Ramos (cell line): ENCODE results near the gene KCTD12.

Experiments
- in situ Hi-C: fragments of 300-500 bp; cut with MboI; formaldehyde crosslinking; loops from one replicate; pipeline ENCODE4 v1.14.3; 2022; ENCODE audit warnings: low sequenced_read_pairs; ENCODE audit not compliant: unreplicated experiment

The KCTD12 gene

DNA sequence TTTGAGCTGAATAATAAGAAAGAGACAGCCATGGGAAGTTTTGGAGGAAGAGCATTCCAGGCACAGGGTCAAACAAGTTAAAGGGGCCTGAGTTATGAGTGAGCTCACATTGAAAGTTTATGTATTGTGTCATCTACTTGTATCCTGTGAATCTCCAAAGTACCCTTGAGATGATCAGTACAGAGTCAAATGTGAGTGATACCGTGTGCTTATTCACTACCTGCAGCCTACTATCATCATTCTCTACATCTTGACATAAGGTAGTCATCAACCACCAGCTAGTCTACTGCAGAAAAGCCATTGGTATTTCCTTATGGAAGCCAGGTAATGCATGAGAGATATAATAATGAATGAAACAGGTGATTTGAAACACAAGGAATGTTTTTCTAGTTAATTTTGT, 3.0 kb upstream of the KCTD12 start:
- in situ Hi-C loops: no loop called here

DNA sequence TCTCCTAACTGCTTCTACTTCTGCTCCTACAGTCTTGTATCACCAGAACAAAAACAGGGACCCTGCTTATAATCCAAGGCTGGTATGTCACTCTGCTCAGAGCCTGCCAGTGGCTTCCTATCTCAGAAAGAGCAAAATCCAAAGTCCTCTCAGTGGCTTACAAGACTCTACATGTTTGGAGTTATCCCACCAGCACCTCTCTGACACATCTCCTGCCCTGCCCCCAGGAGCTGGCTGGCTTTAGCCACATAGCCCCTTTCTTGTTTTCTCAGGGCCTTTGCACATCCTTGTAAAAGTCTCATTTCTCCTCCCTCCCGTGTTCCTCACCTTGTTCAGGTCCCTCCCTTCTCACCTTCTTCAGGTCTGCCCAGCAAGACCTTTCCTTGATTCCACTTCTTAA, 2.2 kb upstream of the KCTD12 start:
- in situ Hi-C loops: no loop called here

DNA sequence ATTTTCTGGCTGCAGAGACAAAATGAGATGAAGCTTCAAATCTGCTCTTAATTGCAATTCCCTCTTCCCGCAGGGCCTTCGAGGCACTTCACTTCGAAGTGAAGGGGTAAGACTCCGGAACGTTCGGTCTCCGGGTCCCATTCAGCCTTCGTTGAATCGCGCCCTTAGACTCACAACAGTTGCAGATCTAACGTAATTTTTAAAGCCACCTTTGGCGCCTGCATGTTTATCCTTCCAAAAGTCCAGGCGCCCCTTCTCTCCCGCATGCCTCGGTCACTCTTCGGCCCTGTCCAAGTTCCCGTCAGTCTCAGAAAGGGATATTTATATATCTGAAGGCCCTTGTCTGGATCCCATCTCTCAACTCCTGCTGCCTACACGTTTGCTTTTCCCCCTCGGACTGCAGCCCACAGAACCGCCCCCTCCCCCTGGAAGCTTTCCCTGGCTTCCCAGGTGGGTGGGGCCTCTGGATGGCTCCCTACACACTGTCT, 915 bp upstream of the KCTD12 start:
- in situ Hi-C loops: no loop called here

DNA sequence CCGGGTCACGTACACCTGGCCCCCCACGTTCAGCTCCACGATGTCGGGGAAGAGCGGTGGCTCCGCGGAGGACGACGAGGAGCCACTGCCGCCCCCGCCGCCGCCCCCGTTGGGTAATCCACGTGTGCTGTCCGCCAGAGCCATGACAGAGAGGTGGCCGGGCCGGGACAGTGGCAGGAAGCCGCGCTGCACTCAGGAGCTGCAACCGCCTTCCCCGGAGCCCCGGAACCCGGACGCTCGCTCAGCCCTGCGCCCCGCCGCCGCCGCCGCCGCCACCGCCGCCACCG, 257 bp downstream of the KCTD12 start:
- in situ Hi-C loops: no loop called here

DNA sequence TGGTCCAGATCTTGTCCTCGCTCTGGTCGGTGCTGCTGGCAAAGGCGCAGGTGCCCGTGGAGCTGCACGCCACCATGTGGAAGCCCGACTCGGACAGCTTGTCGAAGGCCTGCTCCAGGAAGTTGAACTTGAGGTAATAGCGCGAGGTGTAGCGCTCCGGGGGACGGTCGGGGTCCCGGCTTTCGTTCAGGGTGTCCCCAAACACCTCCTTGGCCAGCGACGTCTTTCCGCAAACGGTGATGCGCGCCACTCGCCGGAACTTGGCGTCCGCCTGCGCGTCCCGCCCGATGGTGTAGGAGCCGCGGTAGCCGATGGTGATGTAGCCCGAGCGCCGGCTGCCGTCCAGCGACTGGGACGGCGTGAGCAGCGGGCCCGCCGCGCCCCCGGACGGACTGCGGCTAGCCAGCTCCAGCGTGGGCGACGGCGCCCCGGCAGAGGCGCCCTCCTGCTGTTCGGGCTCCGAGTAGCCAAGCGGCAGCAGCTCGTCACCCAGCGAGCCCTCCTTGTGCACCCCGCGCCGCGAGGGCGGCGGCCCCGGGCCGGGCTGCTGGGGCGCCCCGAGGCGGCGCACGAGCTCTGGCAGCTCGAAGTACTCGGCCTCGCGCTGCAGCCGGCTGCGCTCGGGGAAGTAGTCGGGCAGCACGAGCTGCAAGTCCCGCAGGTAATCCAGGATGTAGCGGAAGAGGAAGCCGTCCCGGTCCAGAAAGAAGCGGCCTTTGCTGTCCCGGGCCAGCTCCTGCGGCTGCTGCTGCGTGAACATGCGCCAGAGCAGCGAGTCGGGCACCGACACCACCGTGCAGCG, 801 bp downstream of the KCTD12 start:
- in situ Hi-C loops: no loop called here

DNA sequence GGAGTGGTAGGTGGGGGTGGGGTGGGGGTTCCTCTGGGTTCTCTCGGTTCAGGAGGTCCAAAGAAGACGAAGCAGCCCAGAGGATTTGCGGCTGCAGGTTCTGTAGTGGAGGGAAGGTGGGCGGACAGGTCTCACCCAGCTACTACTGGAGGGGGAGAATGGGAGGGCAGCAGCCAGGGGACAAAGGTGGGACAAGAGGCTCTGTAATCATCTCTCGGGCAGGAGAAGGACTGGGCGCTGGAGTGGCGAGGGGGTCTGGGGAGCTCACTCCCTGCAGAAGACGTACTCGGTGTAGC, 1.4 kb downstream of the KCTD12 start:
- in situ Hi-C loops: no loop called here

DNA sequence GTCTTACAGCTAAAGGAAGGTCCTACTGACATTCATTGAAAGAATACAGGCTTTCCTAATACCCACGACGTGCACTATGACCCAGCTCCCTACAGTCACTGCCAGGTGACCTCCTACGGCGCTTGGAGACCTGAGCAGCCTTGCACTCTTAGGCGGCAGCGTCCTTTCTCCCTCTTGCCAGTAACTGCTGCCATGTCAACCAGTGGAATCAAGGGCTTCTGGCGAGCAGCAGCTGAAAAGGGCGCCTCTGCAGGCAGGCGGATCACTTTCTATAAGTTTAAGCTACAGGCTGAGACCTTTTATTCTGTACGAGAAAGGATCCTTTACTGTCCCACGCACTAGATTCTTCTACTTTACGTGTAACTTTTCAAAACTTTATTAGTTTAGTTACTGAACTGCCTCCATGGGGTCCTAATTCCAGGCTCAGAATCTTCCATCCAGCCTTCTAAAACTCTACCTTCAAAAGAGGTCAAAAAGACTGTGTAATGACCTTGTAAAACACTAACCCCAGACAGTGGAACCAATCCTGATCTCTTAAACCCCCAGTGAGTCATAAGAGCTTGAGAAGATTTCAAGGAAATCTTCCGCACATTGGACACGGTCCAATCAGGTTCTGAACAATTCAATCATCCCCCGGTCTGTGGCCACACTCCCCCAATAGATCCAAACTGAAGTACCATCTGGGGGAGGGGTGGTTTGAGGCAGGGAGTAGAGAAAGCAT, 1.9 kb downstream of the KCTD12 start:
- in situ Hi-C loops: no loop called here

DNA sequence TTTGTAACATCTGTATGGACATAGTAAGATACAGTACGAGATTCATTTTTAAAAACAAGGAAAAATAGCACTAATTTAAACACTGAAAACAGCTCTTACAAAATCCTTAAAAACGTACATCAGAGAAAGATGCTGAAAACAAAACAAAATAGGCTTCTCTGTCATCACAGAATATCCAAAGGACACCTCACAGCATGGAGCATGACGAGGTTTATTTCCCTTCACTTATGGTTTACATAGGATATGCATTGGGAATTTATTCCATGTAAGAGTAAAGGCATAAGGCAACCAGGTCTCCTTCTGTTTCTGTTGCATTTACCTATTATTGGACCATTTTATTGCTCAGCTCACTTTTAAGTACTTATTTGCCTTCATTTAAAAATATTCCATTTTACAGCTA, 3.0 kb downstream of the KCTD12 start:
- in situ Hi-C loops: no loop called here

DNA sequence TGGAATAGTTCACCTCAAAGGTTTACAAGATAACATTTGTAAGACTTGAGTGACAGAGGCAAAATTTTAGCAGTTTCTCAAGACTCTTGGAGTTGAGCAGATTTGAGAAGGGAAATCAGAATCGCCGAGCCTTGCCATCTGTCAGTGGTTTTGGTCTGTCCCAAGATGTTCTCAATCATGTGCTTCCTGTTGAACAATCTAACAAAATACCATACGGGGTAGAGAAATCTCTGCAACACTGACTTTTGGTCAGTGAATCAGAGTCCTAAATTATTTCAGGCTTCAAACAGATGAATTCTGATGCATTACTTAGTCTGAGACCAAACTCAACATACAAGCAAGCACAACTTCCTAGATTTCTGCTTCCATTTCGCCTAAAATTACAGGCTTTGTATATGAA, 3.8 kb downstream of the KCTD12 start:
- in situ Hi-C loops: no loop called here

DNA sequence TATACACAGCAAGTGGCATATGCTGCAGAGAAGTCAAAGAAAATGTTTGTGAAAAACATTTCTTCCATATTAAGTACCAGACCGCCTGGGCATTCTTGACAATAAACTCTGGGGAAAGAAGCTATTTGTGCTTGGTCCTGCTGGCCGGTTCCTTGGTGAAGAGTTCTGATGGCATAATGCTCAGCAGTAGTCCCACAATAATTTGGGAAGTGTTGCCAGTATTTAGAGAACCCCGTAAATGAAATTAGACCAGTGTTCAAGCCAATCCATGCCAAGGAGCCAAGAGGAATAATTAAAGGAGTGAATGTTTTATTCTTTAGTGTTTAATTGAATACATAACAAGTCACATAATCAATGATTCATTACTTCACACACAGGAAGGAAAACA, 6.3 kb downstream of the KCTD12 start:
- in situ Hi-C loops: no loop called here

DNA sequence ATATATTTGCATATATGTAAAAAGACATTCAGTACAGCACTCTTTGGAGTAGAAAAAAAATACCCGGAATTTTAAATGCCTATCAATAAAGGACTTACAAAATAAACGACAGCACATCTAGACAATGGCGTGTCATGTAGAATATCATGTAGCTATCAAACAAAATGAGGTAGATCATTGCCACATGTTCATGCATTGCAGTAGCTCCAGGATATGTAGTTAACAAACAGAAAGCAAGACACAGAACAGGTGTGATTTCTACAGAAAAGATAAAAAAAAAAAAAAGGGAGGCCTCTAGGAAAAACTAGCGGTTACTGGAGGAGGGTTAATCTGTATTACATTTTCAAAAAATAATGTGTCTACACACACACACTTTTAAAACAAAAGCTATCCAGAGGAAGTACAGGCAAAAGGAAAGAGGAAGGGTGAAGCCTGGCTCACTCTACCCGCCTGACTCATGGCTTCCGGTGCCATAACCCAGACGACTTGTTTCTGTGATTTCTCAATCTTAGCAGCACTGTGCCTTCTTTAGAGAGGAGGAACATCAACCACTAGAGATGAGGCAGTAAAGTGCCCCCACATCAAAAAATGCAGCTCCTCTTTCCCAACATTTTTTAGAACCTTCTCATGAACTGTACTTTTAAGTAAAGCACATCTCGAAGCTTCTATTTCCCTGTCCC, 6.9 kb downstream of the KCTD12 start:
- in situ Hi-C loops: no loop called here

DNA sequence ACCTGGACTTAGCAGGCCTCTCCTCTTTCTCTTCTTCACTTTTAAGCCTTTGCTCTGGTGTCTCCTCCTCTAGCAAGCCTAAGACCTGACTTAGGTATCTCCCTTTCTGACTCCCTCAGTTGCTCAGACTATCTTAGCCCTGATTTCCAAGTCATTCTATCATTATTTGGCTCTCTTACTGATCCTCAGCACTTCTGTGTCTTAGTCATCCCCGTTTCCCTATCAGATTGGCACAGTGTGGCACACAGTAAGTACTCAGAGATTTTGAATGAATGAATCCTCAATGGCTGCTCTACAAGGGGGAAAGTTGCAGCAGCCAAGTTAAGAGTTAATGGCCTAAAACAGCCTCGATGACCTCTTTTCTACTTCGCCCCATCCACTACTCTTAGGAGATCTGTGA, 8.2 kb downstream of the KCTD12 start:
- in situ Hi-C loops: no loop called here

DNA sequence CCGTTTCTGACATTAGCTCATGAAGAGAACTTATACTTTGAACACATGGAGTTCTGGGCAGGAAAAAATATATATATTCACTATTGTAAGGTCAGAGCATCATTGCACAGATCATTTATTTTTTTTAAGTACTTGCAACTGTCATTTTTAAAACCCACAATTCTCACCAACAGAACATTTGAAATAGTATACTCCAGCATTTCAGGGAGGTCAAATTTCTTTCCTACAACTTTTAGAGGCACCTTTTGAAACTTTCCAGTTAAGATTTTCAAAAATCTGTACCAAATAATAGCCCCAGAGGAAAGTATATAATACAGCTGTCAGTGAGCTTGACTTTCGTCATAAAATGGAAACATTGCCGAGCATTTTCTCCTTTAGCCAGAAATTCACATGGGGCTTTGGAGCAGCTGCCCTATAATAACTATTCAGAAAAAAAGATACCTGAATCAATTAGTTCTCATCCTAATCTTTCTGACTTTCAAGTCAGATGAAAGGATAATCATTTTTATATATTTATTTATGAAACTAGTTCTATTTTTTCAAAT, 10.9 kb downstream of the KCTD12 start:
- in situ Hi-C loops: no loop called here

DNA sequence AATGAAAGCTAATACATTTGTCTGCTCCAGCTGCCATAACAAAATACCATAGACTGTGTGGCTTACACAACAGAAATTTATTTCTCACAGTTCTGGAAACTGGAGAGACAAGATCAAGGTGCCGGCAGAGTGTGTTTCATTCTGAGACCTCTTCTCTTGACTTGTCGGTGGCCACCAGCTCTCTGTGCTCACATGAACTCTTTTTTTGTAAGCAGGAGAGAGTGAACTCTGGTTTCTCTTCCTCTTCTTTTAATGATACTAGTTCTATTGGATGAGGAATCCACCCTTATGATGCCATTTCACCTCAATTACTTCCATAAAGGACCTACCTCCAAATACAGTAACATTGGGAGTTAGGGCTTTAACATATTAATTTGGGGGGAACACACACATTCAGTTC, 11.7 kb downstream of the KCTD12 start:
- in situ Hi-C loops: no loop called here

DNA sequence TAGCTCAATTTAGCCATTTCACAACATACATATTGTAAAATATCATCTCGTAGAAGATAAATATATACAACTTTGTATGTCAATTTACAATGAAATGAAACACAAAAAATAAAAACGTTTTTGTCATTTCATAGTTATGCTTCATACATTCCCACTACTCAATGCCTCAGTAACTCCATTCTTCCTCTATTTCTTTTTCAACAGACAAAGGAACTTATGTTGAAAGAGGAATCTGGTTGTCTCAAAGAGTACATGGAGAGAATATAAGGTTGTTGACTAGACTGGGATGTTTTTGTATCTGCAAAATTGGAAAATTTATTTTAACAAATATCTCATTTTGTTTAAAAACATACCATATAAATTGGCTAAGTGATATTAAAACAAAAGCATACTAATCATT, 12.8 kb downstream of the KCTD12 start:
- in situ Hi-C loops: no loop called here

DNA sequence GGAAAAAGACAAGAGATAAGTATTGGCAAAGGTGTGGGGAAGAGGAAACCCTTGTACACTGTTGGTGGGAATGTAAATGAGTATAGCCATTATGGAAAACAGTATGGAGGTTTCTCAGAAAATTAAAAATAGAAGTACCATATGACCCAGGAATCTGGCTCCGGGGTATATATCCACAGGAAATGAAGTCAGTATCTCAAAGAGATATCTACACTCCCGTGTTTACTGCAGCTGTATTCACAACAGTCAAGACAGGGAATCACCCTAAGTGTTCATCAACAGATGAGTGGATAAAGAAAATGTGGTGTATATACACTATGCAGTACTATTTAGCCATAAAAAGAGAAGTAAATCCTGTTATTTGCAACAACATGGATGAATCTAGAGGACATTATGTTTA, 13.5 kb downstream of the KCTD12 start:
- in situ Hi-C loops: no loop called here

DNA sequence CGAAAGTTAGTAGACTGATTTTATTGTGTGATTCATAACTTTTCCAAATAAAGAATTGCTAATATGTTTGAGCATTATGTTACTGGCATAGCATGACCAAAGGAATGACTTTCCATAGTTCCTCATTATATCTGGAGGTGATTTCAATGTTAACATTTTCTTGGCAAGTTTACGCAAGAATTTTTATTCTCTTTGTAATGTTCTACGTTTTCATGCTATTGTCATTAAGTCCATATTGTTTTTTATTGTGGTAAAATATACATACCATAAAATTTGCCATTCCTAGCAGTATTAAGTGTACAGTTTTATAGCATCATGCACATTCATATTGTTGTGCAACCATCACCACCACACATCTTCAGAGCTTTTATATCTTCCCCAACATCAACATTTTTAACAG, 14.8 kb downstream of the KCTD12 start:
- in situ Hi-C loops: no loop called here

DNA sequence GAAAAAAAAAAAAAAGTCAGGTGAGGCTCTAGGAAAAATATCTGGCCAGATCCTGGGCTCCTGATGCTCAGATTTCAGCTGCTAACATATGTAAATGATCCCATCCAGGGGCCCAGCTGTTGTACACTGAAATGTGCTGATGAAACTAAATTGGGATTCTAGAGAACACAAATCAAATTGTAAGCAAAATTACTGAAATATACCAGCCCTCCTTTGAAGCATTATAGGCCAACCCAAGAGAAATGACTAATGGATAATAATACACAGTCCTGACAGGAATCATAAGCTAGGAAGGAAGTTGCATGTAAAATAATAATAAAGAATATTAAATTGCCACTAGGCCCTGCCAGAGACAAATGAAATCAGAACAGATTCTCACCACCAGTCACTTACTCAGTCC, 17.8 kb downstream of the KCTD12 start:
- in situ Hi-C loops: no loop called here

DNA sequence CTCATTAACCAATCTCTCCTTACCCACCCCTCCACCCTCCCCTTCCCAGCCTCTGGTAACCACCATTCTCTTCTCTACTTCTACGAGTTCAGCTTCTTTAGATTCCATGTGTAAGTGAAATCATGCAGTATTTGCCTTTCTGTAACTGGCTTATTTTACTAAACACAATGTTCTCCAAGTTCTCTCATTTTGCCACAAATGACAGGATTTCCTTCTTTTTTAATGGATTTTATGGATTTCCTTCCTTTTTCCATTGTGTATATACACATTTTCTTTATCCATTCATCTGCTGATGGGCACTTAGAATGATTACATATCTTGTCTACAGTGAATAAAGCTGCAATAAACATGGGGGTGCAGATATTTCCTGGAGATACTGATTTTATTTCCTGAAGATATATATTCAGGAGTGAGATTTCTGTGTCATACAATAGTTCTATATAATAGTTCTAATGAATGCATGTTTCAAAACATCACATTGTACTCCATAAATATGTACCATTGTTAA, 20.2 kb downstream of the KCTD12 start:
- in situ Hi-C loops: no loop called here

DNA sequence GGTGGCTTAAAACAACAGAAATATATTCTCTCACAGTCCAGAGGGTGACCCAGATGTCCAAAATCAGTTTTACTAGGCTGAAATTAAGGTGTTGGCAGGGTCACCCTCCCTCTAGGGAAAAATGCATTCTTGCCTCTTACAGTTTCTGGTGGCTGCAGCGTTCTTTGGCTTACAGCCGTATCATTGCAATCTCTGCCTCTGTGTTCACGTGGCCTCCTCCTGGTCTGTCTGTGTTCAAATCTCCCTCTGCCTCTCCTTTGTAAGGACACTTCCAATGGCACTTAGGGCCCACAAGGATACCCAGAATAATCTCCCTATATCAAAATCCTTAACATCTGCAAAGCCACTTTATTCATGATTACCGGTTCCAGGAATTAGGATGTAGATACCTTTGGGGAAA, 21.1 kb downstream of the KCTD12 start:
- in situ Hi-C loops: no loop called here

DNA sequence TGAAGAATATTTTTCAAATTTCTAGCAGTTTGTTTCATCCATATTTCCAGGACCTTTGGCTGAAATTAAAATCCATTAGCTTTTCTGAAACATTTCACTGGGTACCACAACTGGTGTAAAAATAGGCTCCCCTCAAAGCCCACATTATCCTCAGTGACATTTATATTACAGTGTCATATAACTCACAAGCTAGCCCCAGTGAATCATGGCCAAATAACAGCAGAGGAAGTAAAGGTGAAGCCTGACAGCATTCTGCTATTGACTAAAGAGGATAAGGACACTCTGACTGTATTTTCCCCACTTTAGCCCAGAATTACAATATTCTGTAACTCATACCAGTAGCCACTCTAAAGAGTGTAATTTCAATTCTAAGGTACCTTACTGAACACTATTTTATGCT, 21.9 kb downstream of the KCTD12 start:
- in situ Hi-C loops: no loop called here
